SK-N-SH (cell line): ENCODE results near the gene RWDD4. TPM values are rescaled to one million over a fixed set of nuclear protein-coding genes. Genes with fewer than 3 reads are reported as not detected.
A peak's percentile ranks its signal among the peaks of the same experiment; 100 is the strongest.

Experiments
- CTCF ChIA-PET: fragments of 300-600, 350-600 bp; formaldehyde crosslinking; extraction: SDS; loops from one replicate; lab custom pipeline; 2021; lab: Yijun Ruan, JAX
- POLR2A ChIA-PET: fragments of 350-600 bp; sonication (Branson Sonifier 250); formaldehyde crosslinking; extraction: SDS; loops from one replicate; lab custom pipeline; 2020; ENCODE audit warnings: antibody characterized with exemption, inconsistent platforms; lab: Yijun Ruan, JAX
- DNase-seq: peaks from one replicate; pipeline ENCODE4 v3.0.0; 2012
- H2AFZ ChIP-seq: fragments of 200-600 bp; sonication (generic); 2 replicates; pipeline ENCODE4 v1.8.1; 2016; ENCODE audit warnings: antibody characterized with exemption, mild to moderate bottlenecking, low read depth
- H3F3A ChIP-seq: fragments of 200-600 bp; sonication (generic); replicated peaks from 2 replicates; pipeline ENCODE3; 2016; ENCODE audit warnings: antibody characterized with exemption, mild to moderate bottlenecking; ENCODE audit not compliant: insufficient read depth
- H3K27ac ChIP-seq, 2 experiments: fragments of 200-500 bp in 1 of 2; fragments of 200-600 bp in 1 of 2; sonication (Bioruptor generic) in 1 of 2; sonication (generic), shearing (Covaris generic) in 1 of 2; 2 replicates each; pipeline versions ENCODE4 v1.5.1 to v1.6.1; 2014 to 2016; ENCODE audit warnings: low read depth in 2 of 2, inconsistent platforms in 1 of 2, low read length in 1 of 2, mild to moderate bottlenecking in 1 of 2, mixed read lengths in 1 of 2
- H3K27me3 ChIP-seq: fragments of 200-600 bp; sonication (generic), shearing (Covaris generic); 2 replicates; pipeline ENCODE4 v1.6.1; 2016; ENCODE audit warnings: mixed run types; ENCODE audit not compliant: insufficient read depth
- H3K36me3 ChIP-seq, 2 experiments: fragments of 200-500 bp in 1 of 2; fragments of 200-600 bp in 1 of 2; sonication (Bioruptor generic) in 1 of 2; sonication (generic) in 1 of 2; replicated peaks in 1 of 2; 2 replicates each; pipeline versions ENCODE3 to v1.5.1; 2014 to 2016; ENCODE audit warnings: low read length in 1 of 2, mild to moderate bottlenecking in 1 of 2; ENCODE audit not compliant: insufficient read depth in 2 of 2, control insufficient read depth in 1 of 2
- H3K4me1 ChIP-seq, 2 experiments: fragments of 200-500 bp in 1 of 2; fragments of 200-600 bp in 1 of 2; sonication (Bioruptor generic) in 1 of 2; sonication (generic), shearing (Covaris generic) in 1 of 2; 2 replicates each; pipeline versions ENCODE4 v1.5.1 to v1.6.1; 2014 to 2016; ENCODE audit warnings: low read depth in 1 of 2, low read length in 1 of 2, mixed run types in 1 of 2; ENCODE audit not compliant: insufficient read depth in 2 of 2, control insufficient read depth in 1 of 2
- H3K4me2 ChIP-seq: fragments of 200-600 bp; sonication (generic), shearing (Covaris generic); 2 replicates; pipeline ENCODE4 v1.6.1; 2017; ENCODE audit warnings: mixed run types
- H3K4me3 ChIP-seq, 2 experiments: fragments of 200-500 bp in 1 of 2; fragments of 200-600 bp in 1 of 2; sonication (Bioruptor generic) in 1 of 2; sonication (generic), shearing (Covaris generic) in 1 of 2; 2 replicates each; pipeline versions ENCODE4 v1.5.1 to v1.8.1; 2014 to 2016; ENCODE audit warnings: low read depth in 2 of 2, inconsistent platforms in 1 of 2, low read length in 1 of 2, mild to moderate bottlenecking in 1 of 2, mixed read lengths in 1 of 2, moderate library complexity in 1 of 2
- H3K79me2 ChIP-seq: fragments of 200-600 bp; sonication (generic); 2 replicates; pipeline ENCODE4 v1.8.1; 2017; ENCODE audit warnings: mild to moderate bottlenecking; ENCODE audit not compliant: insufficient read depth
- H3K9ac ChIP-seq: fragments of 200-600 bp; sonication (generic); 2 replicates; pipeline ENCODE4 v1.6.1; 2017; ENCODE audit warnings: mixed run types
- H3K9me2 ChIP-seq: fragments of 200-600 bp; sonication (generic); 2 replicates; pipeline ENCODE4 v1.6.1; 2017; ENCODE audit warnings: mixed run types
- H3K9me3 ChIP-seq: fragments of 200-600 bp; sonication (generic); 2 replicates; pipeline ENCODE4 v1.6.1; 2017; ENCODE audit warnings: mixed run types, mild to moderate bottlenecking, moderate library complexity
- H4K20me1 ChIP-seq: fragments of 200-600 bp; sonication (generic); 2 replicates; pipeline ENCODE4 v1.6.1; 2017; ENCODE audit warnings: mild to moderate bottlenecking, mixed run types; ENCODE audit not compliant: insufficient read depth
- CHD2 ChIP-seq: fragments of 150-350 bp; IDR thresholded peaks from 2 replicates; pipeline ENCODE4 v1.6.1; 2018; ENCODE audit warnings: low read length; ENCODE audit not compliant: partially characterized antibody
- ELF1 ChIP-seq: IDR thresholded peaks from 2 replicates; pipeline ENCODE4 v1.4.0; 2012
- EP300 ChIP-seq, 2 experiments: IDR thresholded peaks; 2 replicates each; pipeline versions ENCODE4 v1.4.0 to v1.6.1; 2012; ENCODE audit warnings: borderline replicate concordance in 1 of 2, low read depth in 1 of 2, low read length in 1 of 2
- FOSL2 ChIP-seq: IDR thresholded peaks from 2 replicates; pipeline ENCODE4 v1.4.0; 2012; ENCODE audit warnings: low read depth, mild to moderate bottlenecking, moderate library complexity, borderline replicate concordance
- GATA2 ChIP-seq: sonication (generic); formaldehyde crosslinking; IDR thresholded peaks from 2 replicates; pipeline ENCODE4 v1.5.0; 2020; ENCODE audit warnings: mild to moderate bottlenecking, missing genetic modification reagents
- MXI1 ChIP-seq: IDR thresholded peaks from 2 replicates; pipeline ENCODE4 v1.6.1; 2012; ENCODE audit warnings: mild to moderate bottlenecking, low read depth, low read length, improper control_type of control experiment
- RAD21 ChIP-seq: IDR thresholded peaks from 2 replicates; pipeline ENCODE4 v1.6.1; 2012; ENCODE audit warnings: mild to moderate bottlenecking, low read length
- RCOR1 ChIP-seq: fragments of 150-350 bp; IDR thresholded peaks from 2 replicates; pipeline ENCODE4 v1.6.1; 2017; ENCODE audit warnings: antibody characterized with exemption, low read length
- SMC3 ChIP-seq: IDR thresholded peaks from 2 replicates; pipeline ENCODE4 v1.6.1; 2012; ENCODE audit warnings: low read depth, low read length, improper control_type of control experiment
- TCF12 ChIP-seq: IDR thresholded peaks from 2 replicates; pipeline ENCODE4 v1.4.0; 2012
- YY1 ChIP-seq: IDR thresholded peaks from 2 replicates; pipeline ENCODE4 v1.4.0; 2012; ENCODE audit warnings: low read depth, mild to moderate bottlenecking
- WGBS: methylation state at CpG from one replicate; pipeline ENCODE4 v1.1.6; 2017; ENCODE audit warnings: low lambda C conversion rate; 5-methylcytosine and 5-hydroxymethylcytosine counted together
- polyA plus RNA-seq, 3 experiments: library from polyadenylated mRNA; depleted of rRNA; stranded (reverse); fragments of >200 nt; gene quantifications; 2 replicates each; pipeline ENCODE4 v1.2.3, GENCODE V29; 2012
- TF ChIP-seq, protein P1 (sequence below): IDR thresholded peaks from 2 replicates; pipeline ENCODE4 v1.4.0; 2012; ENCODE audit warnings: low read depth
- TF ChIP-seq, protein P2 (sequence below): IDR thresholded peaks from 2 replicates; pipeline ENCODE4; 2012
- TF ChIP-seq, protein P3 (sequence below): fragments of 150-350 bp; IDR thresholded peaks from 2 replicates; pipeline ENCODE4 v1.6.1; 2017; ENCODE audit warnings: antibody characterized with exemption, low read length, low read depth, borderline replicate concordance
- TF ChIP-seq, protein P4 (sequence below): fragments of 200-600 bp; sonication (generic); IDR thresholded peaks from 2 replicates; pipeline ENCODE4 v1.6.1; 2017; ENCODE audit warnings: antibody characterized with exemption, mild to moderate bottlenecking, moderate library complexity

The RWDD4 gene
- polyA plus RNA-seq, 1 of the 3 experiments (the other 2 are of a cell fraction), result 7.7 TPM

DNA sequence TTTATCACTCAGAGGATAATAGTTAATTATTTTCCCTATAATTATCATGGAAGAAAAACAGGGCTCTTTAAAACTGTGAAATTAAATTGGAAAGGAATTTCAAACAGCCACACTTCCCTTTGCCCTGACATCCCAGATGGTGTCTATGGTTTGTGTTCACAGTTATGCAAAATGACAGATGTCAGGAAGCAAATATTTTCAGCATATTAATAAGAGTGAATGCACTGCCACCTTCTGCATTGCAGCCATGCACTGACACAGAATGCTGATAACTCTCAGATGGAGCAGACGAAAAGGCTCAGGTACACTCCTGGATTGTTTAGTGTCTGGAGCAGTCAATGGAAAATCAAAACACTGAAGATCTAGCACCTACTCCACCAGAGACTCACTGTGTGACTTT is 57.6 kb downstream of the RWDD4 start:
- 75% methylated on average over 1 of the region's 1 CpG for WGBS
- Histone ChIP-seq H3K27ac (peak overlapping the region in 1 of 2 experiments; percentile 7; a peak in 1 of 4 replicates), H3K27me3 (no peaks in the 10 kb centered on the region), H3K9me3 (no peaks in the 10 kb centered on the region), H3K79me2 (no peaks in the 10 kb centered on the region), H3K4me2 (no peak overlapping the region), H3F3A (no peaks in the 10 kb centered on the region), H2AFZ (no peak overlapping the region), H3K4me1 (peaks cover 0 to 7% of the 10 kb centered on the region in 2 experiments; a peak in 2 of 4 replicates), H3K9me2 (no peaks in the 10 kb centered on the region), H3K36me3 (no peaks in the 10 kb centered on the region), H4K20me1 (no peaks in the 10 kb centered on the region), H3K9ac (no peak overlapping the region), H3K4me3 (no peak overlapping the region)
- ChIA-PET POLR2A (no interaction called here), CTCF (interaction anchor here (0.8 to 2.1 kb wide), 5 partner anchors 10 to 130 kb away, joined by 3 to 12 read pairs (median 5); partner anchors contain the start of gene ING2)
- DNase-seq, result peak; percentile 23
- TF ChIP-seq CHD2 (peak; percentile 27), RCOR1 (peak; percentile 49; the same call in 1 of the 2 replicates), RAD21 (peak; percentile 35), GATA2 (CRISPR knock-in tag) (no peak; the same call in 1 of the 2 replicates), TCF12 (peak; percentile 33), EP300 (IDR thresholded peaks at IDR 0.05; ENCODE audit: borderline replicate concordance in 1 of 2, low read depth in 1 of 2, low read length in 1 of 2) (peak in 1 of 2 experiments; percentile 39; a peak in 2 of 4 replicates)
- TF ChIP-seq, protein P1, sequence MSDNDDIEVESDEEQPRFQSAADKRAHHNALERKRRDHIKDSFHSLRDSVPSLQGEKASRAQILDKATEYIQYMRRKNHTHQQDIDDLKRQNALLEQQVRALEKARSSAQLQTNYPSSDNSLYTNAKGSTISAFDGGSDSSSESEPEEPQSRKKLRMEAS, result no peak
- TF ChIP-seq, protein P2, sequence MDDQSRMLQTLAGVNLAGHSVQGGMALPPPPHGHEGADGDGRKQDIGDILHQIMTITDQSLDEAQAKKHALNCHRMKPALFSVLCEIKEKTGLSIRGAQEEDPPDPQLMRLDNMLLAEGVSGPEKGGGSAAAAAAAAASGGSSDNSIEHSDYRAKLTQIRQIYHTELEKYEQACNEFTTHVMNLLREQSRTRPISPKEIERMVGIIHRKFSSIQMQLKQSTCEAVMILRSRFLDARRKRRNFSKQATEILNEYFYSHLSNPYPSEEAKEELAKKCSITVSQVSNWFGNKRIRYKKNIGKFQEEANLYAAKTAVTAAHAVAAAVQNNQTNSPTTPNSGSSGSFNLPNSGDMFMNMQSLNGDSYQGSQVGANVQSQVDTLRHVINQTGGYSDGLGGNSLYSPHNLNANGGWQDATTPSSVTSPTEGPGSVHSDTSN, result 0 out of 2 replicates have a peak, but pooled peaks have one; percentile 8

DNA sequence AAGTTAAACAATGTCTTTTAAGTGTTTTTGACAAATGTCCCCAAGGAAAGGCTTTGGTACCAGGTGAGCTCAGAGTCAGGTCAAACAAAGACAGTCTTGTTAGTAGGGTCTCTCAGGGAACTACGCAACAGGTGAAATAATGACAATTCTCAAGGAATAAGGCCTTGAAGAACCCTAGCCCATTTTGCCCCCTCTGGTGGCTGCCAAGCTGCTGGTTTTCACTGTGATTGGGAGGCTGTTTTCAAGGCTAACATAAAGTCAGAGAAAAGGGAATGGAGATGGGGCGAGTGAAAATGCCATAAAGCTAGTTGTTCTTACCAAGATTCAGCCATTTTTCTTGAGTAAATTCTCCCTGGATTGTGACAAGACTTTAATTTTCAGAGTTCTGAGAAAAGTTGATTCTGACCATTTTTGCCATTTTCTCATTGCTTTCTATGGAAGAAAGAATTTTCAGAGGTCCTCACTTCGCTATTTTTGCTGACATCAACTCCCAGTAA is 58.7 kb downstream of the RWDD4 start:
- Histone ChIP-seq H3K36me3 (no peaks in the 10 kb centered on the region), H3K4me2 (no peak overlapping the region), H3K9ac (no peak overlapping the region), H3K4me3 (no peak overlapping the region), H2AFZ (no peak overlapping the region), H3K27me3 (no peaks in the 10 kb centered on the region), H4K20me1 (no peaks in the 10 kb centered on the region), H3F3A (no peaks in the 10 kb centered on the region), H3K9me3 (no peaks in the 10 kb centered on the region), H3K9me2 (no peaks in the 10 kb centered on the region), H3K27ac (no peak overlapping the region), H3K4me1 (peaks cover 0 to 7% of the 10 kb centered on the region in 2 experiments; a peak in 2 of 4 replicates), H3K79me2 (no peaks in the 10 kb centered on the region)
- no peak for DNase-seq
- POLR2A ChIA-PET, result interaction anchor here (1.6 kb wide), 1 partner anchor 96 kb away, joined by 4 read pairs; the partner anchor contains the start of gene ING2
- CTCF ChIA-PET, result interaction anchor here (0.7 to 2.1 kb wide), 12 partner anchors 9 to 131 kb away, joined by 3 to 12 read pairs (median 3); partner anchors contain the start of gene ING2
- peak; percentile 33 for TF ChIP-seq RAD21
- TF ChIP-seq, protein P3, sequence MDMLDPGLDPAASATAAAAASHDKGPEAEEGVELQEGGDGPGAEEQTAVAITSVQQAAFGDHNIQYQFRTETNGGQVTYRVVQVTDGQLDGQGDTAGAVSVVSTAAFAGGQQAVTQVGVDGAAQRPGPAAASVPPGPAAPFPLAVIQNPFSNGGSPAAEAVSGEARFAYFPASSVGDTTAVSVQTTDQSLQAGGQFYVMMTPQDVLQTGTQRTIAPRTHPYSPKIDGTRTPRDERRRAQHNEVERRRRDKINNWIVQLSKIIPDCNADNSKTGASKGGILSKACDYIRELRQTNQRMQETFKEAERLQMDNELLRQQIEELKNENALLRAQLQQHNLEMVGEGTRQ, result no peak
- no peak for TF ChIP-seq YY1
- TF ChIP-seq SMC3, result peak; percentile 32; the same call in 1 of the 2 replicates
- no peak for TF ChIP-seq MXI1
- TF ChIP-seq, protein P2, result no peak
- TF ChIP-seq, protein P4, sequence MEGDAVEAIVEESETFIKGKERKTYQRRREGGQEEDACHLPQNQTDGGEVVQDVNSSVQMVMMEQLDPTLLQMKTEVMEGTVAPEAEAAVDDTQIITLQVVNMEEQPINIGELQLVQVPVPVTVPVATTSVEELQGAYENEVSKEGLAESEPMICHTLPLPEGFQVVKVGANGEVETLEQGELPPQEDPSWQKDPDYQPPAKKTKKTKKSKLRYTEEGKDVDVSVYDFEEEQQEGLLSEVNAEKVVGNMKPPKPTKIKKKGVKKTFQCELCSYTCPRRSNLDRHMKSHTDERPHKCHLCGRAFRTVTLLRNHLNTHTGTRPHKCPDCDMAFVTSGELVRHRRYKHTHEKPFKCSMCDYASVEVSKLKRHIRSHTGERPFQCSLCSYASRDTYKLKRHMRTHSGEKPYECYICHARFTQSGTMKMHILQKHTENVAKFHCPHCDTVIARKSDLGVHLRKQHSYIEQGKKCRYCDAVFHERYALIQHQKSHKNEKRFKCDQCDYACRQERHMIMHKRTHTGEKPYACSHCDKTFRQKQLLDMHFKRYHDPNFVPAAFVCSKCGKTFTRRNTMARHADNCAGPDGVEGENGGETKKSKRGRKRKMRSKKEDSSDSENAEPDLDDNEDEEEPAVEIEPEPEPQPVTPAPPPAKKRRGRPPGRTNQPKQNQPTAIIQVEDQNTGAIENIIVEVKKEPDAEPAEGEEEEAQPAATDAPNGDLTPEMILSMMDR, result peak; percentile 54
- no peak for TF ChIP-seq ELF1
- no peak for TF ChIP-seq FOSL2
- 79% methylated on average over 3 of the region's 3 CpGs for WGBS
